Tibial nerve (tissue), 4 donors: ENCODE measurements around the gene PMM2. TPM values are rescaled to one million over a fixed set of nuclear protein-coding genes. Genes with fewer than 3 reads are reported as not detected.

Experiments
- DNase-seq, 2 donors: peaks; one replicate each; pipeline ENCODE4 v3.0.0-alpha.2; 2019; ENCODE audit warnings: low spot score in 2 of 2
- H3K27ac ChIP-seq, 4 donors: fragments of 200-600 bp; sonication (generic) in 3 of 4; one replicate each; pipeline ENCODE4 v1.5.1; 2017 to 2019; ENCODE audit warnings: mild to moderate bottlenecking in 1 of 4
- H3K27me3 ChIP-seq, 2 donors: fragments of 200-600 bp; sonication (generic) in 1 of 2; one replicate each; pipeline versions ENCODE4 v1.5.1 to v1.6.0; 2017 to 2019
- H3K36me3 ChIP-seq, 3 donors: fragments of 200-600 bp; sonication (generic); one replicate each; pipeline ENCODE4 v1.5.1; 2018 to 2019
- H3K4me1 ChIP-seq, 4 donors: fragments of 200-600 bp; sonication (generic) in 3 of 4; one replicate each; pipeline ENCODE4 v1.5.1; 2017 to 2019
- H3K4me3 ChIP-seq, 4 donors: fragments of 200-600 bp; sonication (generic) in 3 of 4; one replicate each; pipeline ENCODE4 v1.5.1; 2017 to 2019; ENCODE audit warnings: mild to moderate bottlenecking in 1 of 4, moderate library complexity in 1 of 4
- H3K9me3 ChIP-seq, 4 donors: fragments of 200-600 bp; sonication (generic) in 3 of 4; one replicate each; pipeline ENCODE4 v1.5.1; 2017 to 2019
- EP300 ChIP-seq, 2 donors: sonication (generic); formaldehyde crosslinking; IDR thresholded peaks; one replicate each; pipeline ENCODE4 v1.6.1; 2017; ENCODE audit warnings: antibody characterized with exemption in 2 of 2, mild to moderate bottlenecking in 1 of 2
- POLR2A ChIP-seq, 2 donors: fragments of 450-650 bp; IDR thresholded peaks; one replicate each; pipeline ENCODE4 v1.6.1; 2017; ENCODE audit warnings: antibody characterized with exemption in 2 of 2, mild to moderate bottlenecking in 2 of 2, moderate library complexity in 2 of 2
- WGBS, 2 donors: methylation state at CpG; one replicate each; pipeline ENCODE4 v1.1.5; 2018; 5-methylcytosine and 5-hydroxymethylcytosine counted together
- total RNA-seq, 4 donors: library from RNA; depleted of rRNA; stranded (reverse); fragments of >200 nt; gene quantifications; one replicate each; pipeline ENCODE4 v1.1.0, GENCODE V29; 2016
- TF ChIP-seq, protein P1 (sequence below), 5 experiments: fragments of 200-600 bp in 3 of 5; fragments of 450-650 bp in 2 of 5; sonication (generic) in 3 of 5; IDR thresholded peaks; one replicate each; pipeline ENCODE4 v1.5.1; 2016 to 2019; ENCODE audit warnings: antibody characterized with exemption in 5 of 5, mild to moderate bottlenecking in 3 of 5, moderate library complexity in 2 of 5

PMM2 gene
- total RNA-seq, 4 donors from 2014 or later: 37.6 to 73.8 (median 52.7) TPM

GRCh38 chr16:8816967-8817655, 19.5 kb downstream of the PMM2 start:
- Histone ChIP-seq H3K4me3 (no peak overlapping the region), H3K27ac (no peak overlapping the region), H3K4me1 (peaks cover 0 to 8% (median 0%) of the 10 kb centered on the region in 4 donors), H3K36me3 (peaks cover 0 to 87% (median 33%) of the 10 kb centered on the region in 3 donors), H3K27me3 (no peaks in the 10 kb centered on the region), H3K9me3 (no peaks in the 10 kb centered on the region)
- WGBS, 2 donors: 61 to 64% methylated on average over 6 of the region's 6 CpGs
- DNase-seq: no peak
- TF ChIP-seq EP300 (IDR thresholded peaks at IDR 0.05) (no peak), POLR2A (IDR thresholded peaks at IDR 0.05) (no peak)
- TF ChIP-seq, protein P1, sequence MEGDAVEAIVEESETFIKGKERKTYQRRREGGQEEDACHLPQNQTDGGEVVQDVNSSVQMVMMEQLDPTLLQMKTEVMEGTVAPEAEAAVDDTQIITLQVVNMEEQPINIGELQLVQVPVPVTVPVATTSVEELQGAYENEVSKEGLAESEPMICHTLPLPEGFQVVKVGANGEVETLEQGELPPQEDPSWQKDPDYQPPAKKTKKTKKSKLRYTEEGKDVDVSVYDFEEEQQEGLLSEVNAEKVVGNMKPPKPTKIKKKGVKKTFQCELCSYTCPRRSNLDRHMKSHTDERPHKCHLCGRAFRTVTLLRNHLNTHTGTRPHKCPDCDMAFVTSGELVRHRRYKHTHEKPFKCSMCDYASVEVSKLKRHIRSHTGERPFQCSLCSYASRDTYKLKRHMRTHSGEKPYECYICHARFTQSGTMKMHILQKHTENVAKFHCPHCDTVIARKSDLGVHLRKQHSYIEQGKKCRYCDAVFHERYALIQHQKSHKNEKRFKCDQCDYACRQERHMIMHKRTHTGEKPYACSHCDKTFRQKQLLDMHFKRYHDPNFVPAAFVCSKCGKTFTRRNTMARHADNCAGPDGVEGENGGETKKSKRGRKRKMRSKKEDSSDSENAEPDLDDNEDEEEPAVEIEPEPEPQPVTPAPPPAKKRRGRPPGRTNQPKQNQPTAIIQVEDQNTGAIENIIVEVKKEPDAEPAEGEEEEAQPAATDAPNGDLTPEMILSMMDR (IDR thresholded peaks at IDR 0.05): no peak

DNA sequence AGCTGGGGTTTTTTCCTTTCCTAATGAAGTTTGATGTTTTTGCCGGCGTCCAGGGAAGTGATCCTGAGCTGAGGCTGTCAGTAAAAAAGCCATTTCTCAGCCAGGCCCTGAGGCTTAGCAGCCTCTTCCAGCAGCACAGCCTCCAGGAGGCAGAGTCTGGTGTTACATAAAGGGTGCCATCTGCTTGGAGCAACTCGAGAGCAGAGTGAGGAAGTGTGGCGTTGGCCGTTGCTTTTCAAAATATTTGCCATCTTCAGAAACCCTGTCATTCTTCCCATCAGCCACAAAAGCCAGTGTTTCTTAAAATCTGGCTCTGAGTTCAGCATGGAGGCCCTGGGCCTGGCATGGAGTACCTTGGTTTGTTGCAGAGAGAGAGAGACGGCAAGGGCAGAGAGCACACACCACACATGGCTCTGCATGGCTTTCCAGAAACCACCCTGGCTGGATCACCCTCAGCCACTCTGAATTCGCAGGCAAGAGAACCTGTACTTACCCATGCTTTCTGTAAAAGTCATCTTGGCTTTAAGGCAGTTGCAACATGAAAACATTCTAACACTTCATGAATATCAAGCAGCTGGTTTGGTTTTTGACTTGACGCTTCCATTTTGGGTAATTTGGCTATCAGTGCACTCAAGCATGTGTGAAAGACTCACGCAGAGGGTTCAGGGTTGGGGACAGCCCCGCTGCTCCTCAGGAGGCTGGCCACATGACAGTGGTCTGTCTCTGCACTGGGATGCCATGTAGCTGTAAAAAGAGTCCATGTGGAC, 21.0 kb downstream of the PMM2 start:
- Histone ChIP-seq H3K27me3 (no peaks in the 10 kb centered on the region), H3K36me3 (peaks cover 0 to 74% (median 20%) of the 10 kb centered on the region in 3 donors), H3K9me3 (no peaks in the 10 kb centered on the region), H3K4me1 (peaks cover 0 to 14% (median 0%) of the 10 kb centered on the region in 4 donors), H3K27ac (no peak overlapping the region), H3K4me3 (no peak overlapping the region)
- 71 to 78% methylated on average over 10 of the region's 10 CpGs for WGBS, 2 donors
- TF ChIP-seq POLR2A (IDR thresholded peaks at IDR 0.05) (no peak), EP300 (IDR thresholded peaks at IDR 0.05) (no peak)
- TF ChIP-seq, protein P1 (IDR thresholded peaks at IDR 0.05): no peak
- no peak for DNase-seq

DNA sequence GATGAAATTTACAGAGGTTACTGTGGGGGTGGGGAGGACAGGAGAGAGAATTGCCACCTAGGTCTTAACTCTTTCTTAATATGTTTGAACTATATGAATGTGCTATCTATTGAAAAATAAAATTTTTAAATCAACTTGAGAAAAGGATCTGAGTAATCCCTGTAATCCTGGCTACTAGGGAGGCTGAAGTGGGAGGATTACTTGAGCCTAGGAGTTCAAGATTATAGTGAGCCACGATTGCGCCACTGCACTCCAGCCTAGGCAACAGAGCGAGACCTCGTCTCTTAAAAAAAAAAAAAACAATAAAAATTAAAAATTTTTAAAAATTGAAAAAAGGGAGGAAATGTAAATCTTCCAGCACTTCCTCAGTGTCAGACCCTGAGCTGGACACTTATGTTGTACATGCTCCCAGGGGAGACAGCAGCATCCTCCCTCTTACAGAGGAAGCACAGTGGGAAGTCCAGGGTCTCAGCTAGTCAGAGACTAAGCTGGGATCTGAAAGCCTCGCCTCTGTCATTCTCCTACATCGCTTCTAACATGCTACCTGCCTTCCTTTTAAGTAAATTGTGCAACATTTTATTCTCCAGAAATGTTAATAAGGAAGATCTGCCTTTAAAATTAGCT, 21.9 kb downstream of the PMM2 start:
- Histone ChIP-seq H3K9me3 (no peaks in the 10 kb centered on the region), H3K4me1 (peaks cover 0 to 14% (median 0%) of the 10 kb centered on the region in 4 donors), H3K27ac (no peak overlapping the region), H3K27me3 (no peaks in the 10 kb centered on the region), H3K4me3 (no peak overlapping the region), H3K36me3 (peaks cover 0 to 74% (median 16%) of the 10 kb centered on the region in 3 donors)
- 86 to 88% methylated on average over 6 of the region's 6 CpGs for WGBS, 2 donors
- DNase-seq: no peak
- TF ChIP-seq, protein P1 (IDR thresholded peaks at IDR 0.05): no peak
- TF ChIP-seq POLR2A (IDR thresholded peaks at IDR 0.05): no peak
- no peak for TF ChIP-seq EP300 (IDR thresholded peaks at IDR 0.05)

DNA sequence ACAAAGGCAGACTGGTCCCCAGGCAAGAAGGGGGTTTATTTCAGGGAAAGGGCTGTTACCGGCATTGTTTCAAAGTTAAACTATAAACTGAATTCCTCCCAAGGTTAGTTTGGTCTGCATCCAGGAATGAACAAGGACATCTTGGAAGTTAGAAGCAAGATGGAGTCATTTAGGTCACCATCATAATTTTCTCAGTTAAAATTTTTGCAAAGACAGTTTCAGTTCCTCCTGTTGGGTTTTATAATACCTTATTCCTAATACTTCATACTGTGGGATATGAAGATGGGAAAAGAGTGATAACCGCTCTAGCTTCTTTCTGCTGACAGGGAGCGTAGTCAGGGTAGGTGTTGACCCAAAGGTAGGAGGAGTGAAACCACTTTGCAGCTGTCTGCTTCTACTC, 24.8 kb downstream of the PMM2 start:
- Histone ChIP-seq H3K9me3 (no peaks in the 10 kb centered on the region), H3K4me1 (peaks cover 0 to 12% (median 0%) of the 10 kb centered on the region in 4 donors), H3K27ac (no peak overlapping the region), H3K36me3 (peaks cover 0 to 54% (median 4%) of the 10 kb centered on the region in 3 donors), H3K4me3 (no peak overlapping the region), H3K27me3 (no peaks in the 10 kb centered on the region)
- 83 to 88% methylated on average over 3 of the region's 3 CpGs for WGBS, 2 donors
- DNase-seq: no peak
- TF ChIP-seq POLR2A (IDR thresholded peaks at IDR 0.05): no peak

DNA sequence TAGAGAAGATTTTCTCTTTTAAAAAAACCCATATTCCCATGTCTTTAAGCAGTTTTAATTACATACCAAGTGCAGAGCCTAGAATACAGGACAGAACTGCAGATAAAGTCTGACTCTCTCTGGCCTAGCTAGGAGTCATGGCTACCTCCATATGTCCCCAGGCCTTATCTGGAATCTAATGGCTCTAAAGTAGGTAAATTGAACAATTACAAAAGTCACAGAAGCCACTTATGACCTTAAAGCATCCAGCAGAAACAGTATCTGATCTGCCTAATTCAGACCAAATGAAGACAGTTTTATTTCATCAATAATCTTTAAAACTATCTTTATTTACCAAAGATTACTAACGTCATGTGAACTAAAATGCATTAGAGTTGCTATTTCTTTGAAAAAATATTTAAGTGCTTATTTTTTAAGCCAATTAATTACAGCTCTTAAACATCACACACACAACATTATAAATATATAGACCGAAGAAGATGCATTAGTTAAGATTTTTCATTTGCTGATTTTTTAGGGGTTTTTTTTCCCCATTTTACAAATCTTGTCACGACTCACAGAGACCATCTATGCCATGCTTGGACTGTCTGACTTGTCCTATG, 28.7 kb downstream of the PMM2 start:
- TF ChIP-seq EP300 (IDR thresholded peaks at IDR 0.05) (no peak), POLR2A (IDR thresholded peaks at IDR 0.05) (no peak)
- TF ChIP-seq, protein P1 (IDR thresholded peaks at IDR 0.05): no peak

More for the DNA sequence above, 28.7 kb downstream of the PMM2 start:
- Histone ChIP-seq H3K27me3 (no peaks in the 10 kb centered on the region), H3K9me3 (no peaks in the 10 kb centered on the region), H3K4me3 (no peak overlapping the region), H3K27ac (no peak overlapping the region), H3K4me1 (peaks cover 0 to 11% (median 0%) of the 10 kb centered on the region in 4 donors), H3K36me3 (peaks cover 0 to 48% (median 3%) of the 10 kb centered on the region in 3 donors)
- DNase-seq: no peak
- 77% methylated on average over 3 of the region's 3 CpGs for WGBS, 2 donors
